ENCODE measurements around the gene CDKAL1. TPM values are rescaled to one million over a fixed set of nuclear protein-coding genes. Genes with fewer than 3 reads are reported as not detected.

The CDKAL1 gene
- total RNA-seq, 4 donors from 2014 or later = 15.2 to 17.9 (median 17.1) TPM

GRCh38 chr6:20571261-20571660, 37.0 kb downstream of the CDKAL1 start:
- TF ChIP-seq, protein P1, sequence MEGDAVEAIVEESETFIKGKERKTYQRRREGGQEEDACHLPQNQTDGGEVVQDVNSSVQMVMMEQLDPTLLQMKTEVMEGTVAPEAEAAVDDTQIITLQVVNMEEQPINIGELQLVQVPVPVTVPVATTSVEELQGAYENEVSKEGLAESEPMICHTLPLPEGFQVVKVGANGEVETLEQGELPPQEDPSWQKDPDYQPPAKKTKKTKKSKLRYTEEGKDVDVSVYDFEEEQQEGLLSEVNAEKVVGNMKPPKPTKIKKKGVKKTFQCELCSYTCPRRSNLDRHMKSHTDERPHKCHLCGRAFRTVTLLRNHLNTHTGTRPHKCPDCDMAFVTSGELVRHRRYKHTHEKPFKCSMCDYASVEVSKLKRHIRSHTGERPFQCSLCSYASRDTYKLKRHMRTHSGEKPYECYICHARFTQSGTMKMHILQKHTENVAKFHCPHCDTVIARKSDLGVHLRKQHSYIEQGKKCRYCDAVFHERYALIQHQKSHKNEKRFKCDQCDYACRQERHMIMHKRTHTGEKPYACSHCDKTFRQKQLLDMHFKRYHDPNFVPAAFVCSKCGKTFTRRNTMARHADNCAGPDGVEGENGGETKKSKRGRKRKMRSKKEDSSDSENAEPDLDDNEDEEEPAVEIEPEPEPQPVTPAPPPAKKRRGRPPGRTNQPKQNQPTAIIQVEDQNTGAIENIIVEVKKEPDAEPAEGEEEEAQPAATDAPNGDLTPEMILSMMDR (IDR thresholded peaks at IDR 0.05; ENCODE audit: low read depth) = no peak

- TF ChIP-seq, protein P1 (IDR thresholded peaks at IDR 0.05; ENCODE audit: low read depth) = no peak
These were observed 38.0 kb downstream of the CDKAL1 start for GRCh38 chr6:20572288-20572687.

GRCh38 chr6:20572940-20573339, 38.7 kb downstream of the CDKAL1 start:
- TF ChIP-seq, protein P1 (IDR thresholded peaks at IDR 0.05; ENCODE audit: low read depth) = no peak

DNA sequence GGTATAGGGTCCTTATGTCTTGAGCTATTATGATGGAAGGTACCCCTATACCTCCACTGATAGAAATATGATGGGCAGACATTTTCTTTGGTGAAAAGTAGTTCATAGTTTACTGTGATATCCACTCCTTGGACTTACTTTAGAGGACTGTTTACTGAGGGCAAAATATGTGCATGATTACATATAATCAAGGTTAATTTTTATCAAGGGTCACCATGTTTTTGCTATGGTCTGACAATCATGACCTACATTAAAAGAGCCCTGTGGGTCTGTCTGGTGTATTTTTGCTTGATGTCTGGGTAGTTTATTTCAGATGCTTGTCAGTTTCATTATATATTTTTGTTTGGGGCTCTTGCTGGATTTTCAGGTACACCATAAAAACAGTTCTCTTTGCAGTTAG, 40.1 kb downstream of the CDKAL1 start:
- TF ChIP-seq, protein P1 (IDR thresholded peaks at IDR 0.05; ENCODE audit: low read depth) = no peak

GRCh38 chr6:20575125-20575524, 40.9 kb downstream of the CDKAL1 start:
- TF ChIP-seq, protein P1 (IDR thresholded peaks at IDR 0.05; ENCODE audit: low read depth) = no peak

DNA sequence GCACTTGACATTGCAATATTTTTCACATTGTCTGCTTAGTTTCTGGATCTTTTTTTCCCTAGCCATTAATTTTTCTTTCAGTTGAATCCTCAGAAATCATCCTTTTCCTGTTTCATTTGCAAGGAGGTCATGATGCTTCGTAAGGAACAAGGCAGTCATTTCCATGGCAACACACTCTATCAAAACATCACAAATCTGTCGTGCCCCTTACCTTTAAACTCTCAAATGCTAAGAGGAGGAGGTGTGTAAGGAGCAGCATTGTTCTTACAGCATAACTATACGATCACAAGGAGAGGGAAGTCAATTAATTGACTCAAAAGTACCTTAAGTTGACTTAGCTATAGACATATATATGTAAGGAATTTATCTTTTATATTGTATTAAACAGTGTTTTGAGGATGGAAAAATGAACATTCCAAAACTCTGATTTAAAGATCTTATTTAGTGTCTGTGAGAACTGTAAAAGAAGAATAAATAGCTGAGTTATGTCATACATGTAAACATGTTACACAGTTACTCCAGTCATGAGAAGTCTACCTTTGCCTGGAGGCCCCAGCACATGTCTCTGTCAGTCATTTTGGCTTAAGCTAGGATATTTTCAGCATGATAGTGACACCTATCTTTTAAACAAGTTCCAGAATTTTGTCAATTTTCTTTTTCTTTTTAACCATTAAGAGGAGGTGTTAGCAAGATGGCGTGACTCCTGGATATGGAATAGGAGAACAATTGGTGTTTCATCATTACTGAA, 41.6 kb downstream of the CDKAL1 start:
- TF ChIP-seq, protein P1 (IDR thresholded peaks at IDR 0.05; ENCODE audit: low read depth) = no peak

DNA sequence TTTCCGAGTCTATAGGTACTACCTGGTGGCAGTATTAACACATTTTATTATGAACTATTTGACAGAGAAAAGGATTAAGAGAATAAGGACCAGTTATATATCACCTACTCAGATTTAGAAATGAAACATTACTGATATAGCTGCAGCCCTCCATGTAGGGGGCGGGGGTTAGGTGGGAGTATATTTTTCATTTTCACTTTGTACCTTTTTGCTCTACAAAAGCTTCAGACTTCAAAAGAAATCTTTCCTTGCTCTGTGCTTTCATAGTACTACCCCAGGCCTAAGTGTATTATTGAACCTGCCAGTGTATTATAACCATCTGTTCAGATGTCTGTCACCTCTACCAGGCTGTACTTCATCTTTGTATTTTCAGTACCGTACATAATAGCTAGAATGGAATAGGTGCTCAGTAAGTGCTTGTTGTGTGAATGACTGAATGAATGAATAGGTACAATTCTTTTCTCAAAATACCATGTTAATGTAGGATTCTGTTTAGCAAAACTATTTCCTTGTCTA, 43.0 kb downstream of the CDKAL1 start:
- TF ChIP-seq, protein P1 (IDR thresholded peaks at IDR 0.05; ENCODE audit: low read depth) = no peak
